ENCODE data around the gene USP54.

The USP54 gene

GRCh38 chr10:73494213-73494612 is 96.9 kb downstream of the USP54 start:
- DNase-seq (ENCODE audit: extremely low spot score): no peak
- no peak for TF ChIP-seq HDGF (IDR thresholded peaks at IDR 0.05; ENCODE audit: borderline replicate concordance)
- no peak for TF ChIP-seq FOXM1 (IDR thresholded peaks at IDR 0.05; ENCODE audit: borderline replicate concordance)
- no peak for TF ChIP-seq CTBP1 (IDR thresholded peaks at IDR 0.05; ENCODE audit: borderline replicate concordance)
- TF ChIP-seq ARNT (IDR thresholded peaks at IDR 0.05): no peak
- TF ChIP-seq L3MBTL2 (conservative IDR thresholded peaks at IDR 0.05): no peak
- TF ChIP-seq ELF4 (IDR thresholded peaks at IDR 0.05): no peak
- TF ChIP-seq FOXK2 (IDR thresholded peaks at IDR 0.05): no peak
- no peak for TF ChIP-seq FOXA1 (IDR thresholded peaks at IDR 0.05)
- TF ChIP-seq LEF1 (IDR thresholded peaks at IDR 0.05; ENCODE audit: borderline replicate concordance): no peak
- no peak for TF ChIP-seq NFRKB (IDR thresholded peaks at IDR 0.05)
- no peak for TF ChIP-seq SUZ12 (IDR thresholded peaks at IDR 0.05)
- TF ChIP-seq SP1 (IDR thresholded peaks at IDR 0.05): no peak
- no peak for TF ChIP-seq PKNOX1 (IDR thresholded peaks at IDR 0.05)
- no peak for TF ChIP-seq BHLHE40 (IDR thresholded peaks at IDR 0.05; ENCODE audit: borderline replicate concordance)
- TF ChIP-seq ZNF384 (IDR thresholded peaks at IDR 0.05): no peak
- no peak for TF ChIP-seq TARDBP (IDR thresholded peaks at IDR 0.05)
- CTCF ChIA-PET: interaction anchor here (0.6 kb wide), 1 partner anchor 26 kb away, joined by 3 read pairs; no protein-coding TSS in a partner anchor
- POLR2A ChIA-PET: interaction anchor here (2.2 kb wide), 1 partner anchor 131 kb away, joined by 9 read pairs; no protein-coding TSS in a partner anchor

- CTCF ChIA-PET: no interaction called here
- POLR2A ChIA-PET: no interaction called here
- DNase-seq (ENCODE audit: extremely low spot score): no peak
These were observed 97.4 kb downstream of the USP54 start for GRCh38 chr10:73493781-73494180.

GRCh38 chr10:73486601-73487000 is 104.5 kb downstream of the USP54 start:
- CTCF ChIA-PET: no interaction called here
- TF ChIP-seq FOXA1 (IDR thresholded peaks at IDR 0.05) (no peak), NFRKB (IDR thresholded peaks at IDR 0.05) (no peak), HDGF (IDR thresholded peaks at IDR 0.05; ENCODE audit: borderline replicate concordance) (no peak), L3MBTL2 (conservative IDR thresholded peaks at IDR 0.05) (no peak), ZNF384 (IDR thresholded peaks at IDR 0.05) (no peak), ARNT (IDR thresholded peaks at IDR 0.05) (no peak), FOXK2 (IDR thresholded peaks at IDR 0.05) (no peak)
- no peak for DNase-seq (ENCODE audit: extremely low spot score)
- POLR2A ChIA-PET: no interaction called here

More at GRCh38 chr10:73493781-73494180, 97.4 kb downstream of the USP54 start:
- TF ChIP-seq PKNOX1 (IDR thresholded peaks at IDR 0.05) (no peak), ARNT (IDR thresholded peaks at IDR 0.05) (no peak), ZNF384 (IDR thresholded peaks at IDR 0.05) (no peak), CTBP1 (IDR thresholded peaks at IDR 0.05; ENCODE audit: borderline replicate concordance) (no peak), L3MBTL2 (conservative IDR thresholded peaks at IDR 0.05) (no peak), HDGF (IDR thresholded peaks at IDR 0.05; ENCODE audit: borderline replicate concordance) (no peak), FOXM1 (IDR thresholded peaks at IDR 0.05; ENCODE audit: borderline replicate concordance) (no peak), NFRKB (IDR thresholded peaks at IDR 0.05) (no peak), SP1 (IDR thresholded peaks at IDR 0.05) (no peak), BHLHE40 (IDR thresholded peaks at IDR 0.05; ENCODE audit: borderline replicate concordance) (no peak), FOXA1 (IDR thresholded peaks at IDR 0.05) (no peak)

GRCh38 chr10:73485320-73485719 is 105.8 kb downstream of the USP54 start:
- TF ChIP-seq CTBP1 (IDR thresholded peaks at IDR 0.05; ENCODE audit: borderline replicate concordance) (no peak), PKNOX1 (IDR thresholded peaks at IDR 0.05) (no peak), HDGF (IDR thresholded peaks at IDR 0.05; ENCODE audit: borderline replicate concordance) (no peak)
- POLR2A ChIA-PET: no interaction called here
- no peak for DNase-seq (ENCODE audit: extremely low spot score)
- CTCF ChIA-PET: no interaction called here

GRCh38 chr10:73480158-73480557 is 111.0 kb downstream of the USP54 start:
- CTCF ChIA-PET: interaction anchor here (0.6 kb wide), 1 partner anchor 95 kb away, joined by 4 read pairs; no protein-coding TSS in a partner anchor
- TF ChIP-seq L3MBTL2 (conservative IDR thresholded peaks at IDR 0.05) (no peak), TARDBP (IDR thresholded peaks at IDR 0.05) (no peak), PKNOX1 (IDR thresholded peaks at IDR 0.05) (no peak), FOXM1 (IDR thresholded peaks at IDR 0.05; ENCODE audit: borderline replicate concordance) (no peak), FOXA1 (IDR thresholded peaks at IDR 0.05) (no peak), ZNF384 (IDR thresholded peaks at IDR 0.05) (no peak), HDGF (IDR thresholded peaks at IDR 0.05; ENCODE audit: borderline replicate concordance) (no peak), FOXK2 (IDR thresholded peaks at IDR 0.05) (no peak), CTBP1 (IDR thresholded peaks at IDR 0.05; ENCODE audit: borderline replicate concordance) (no peak), SUZ12 (IDR thresholded peaks at IDR 0.05) (no peak), NFRKB (IDR thresholded peaks at IDR 0.05) (no peak), LEF1 (IDR thresholded peaks at IDR 0.05; ENCODE audit: borderline replicate concordance) (no peak)
- no peak for DNase-seq (ENCODE audit: extremely low spot score)
- POLR2A ChIA-PET: no interaction called here

- POLR2A ChIA-PET: no interaction called here
- DNase-seq (ENCODE audit: extremely low spot score): no peak
- CTCF ChIA-PET: interaction anchor here (0.9 kb wide), 1 partner anchor 10 kb away, joined by 4 read pairs; no protein-coding TSS in a partner anchor
- no peak for TF ChIP-seq ELF4 (IDR thresholded peaks at IDR 0.05)
- TF ChIP-seq SUZ12 (IDR thresholded peaks at IDR 0.05): no peak
- no peak for TF ChIP-seq BHLHE40 (IDR thresholded peaks at IDR 0.05; ENCODE audit: borderline replicate concordance)
- TF ChIP-seq SP1 (IDR thresholded peaks at IDR 0.05): no peak
- TF ChIP-seq LEF1 (IDR thresholded peaks at IDR 0.05; ENCODE audit: borderline replicate concordance): no peak
- no peak for TF ChIP-seq FOXA1 (IDR thresholded peaks at IDR 0.05)
- TF ChIP-seq ZNF384 (IDR thresholded peaks at IDR 0.05): no peak
- TF ChIP-seq FOXK2 (IDR thresholded peaks at IDR 0.05): no peak
- no peak for TF ChIP-seq PKNOX1 (IDR thresholded peaks at IDR 0.05)
- no peak for TF ChIP-seq L3MBTL2 (conservative IDR thresholded peaks at IDR 0.05)
- no peak for TF ChIP-seq FOXM1 (IDR thresholded peaks at IDR 0.05; ENCODE audit: borderline replicate concordance)
- TF ChIP-seq TARDBP (IDR thresholded peaks at IDR 0.05): no peak
- TF ChIP-seq CTBP1 (IDR thresholded peaks at IDR 0.05; ENCODE audit: borderline replicate concordance): no peak
- TF ChIP-seq ARNT (IDR thresholded peaks at IDR 0.05): no peak
These were observed 112.5 kb downstream of the USP54 start for GRCh38 chr10:73478636-73479035.

All from HEK293T (cell line).